Panc1 (cell line): Measurements from ENCODE around the gene COL28A1.

Experiments
- CTCF ChIP-seq: fragments of 450-650 bp; IDR thresholded peaks from 2 replicates; pipeline ENCODE4 v1.5.1; 2017; ENCODE audit warnings: mild to moderate bottlenecking
- POLR2AphosphoS5 ChIP-seq: IDR thresholded peaks from 2 replicates; pipeline ENCODE4 v1.6.1; 2012; ENCODE audit warnings: mild to moderate bottlenecking, low read depth, low read length, moderate library complexity

- TF ChIP-seq CTCF (no peak), POLR2AphosphoS5 (no peak)
Observed at GRCh38 chr7:7519056-7519455, 16.6 kb downstream of the COL28A1 start.
